ENCODE results near the gene SLC22A23. TPM values are rescaled to one million over a fixed set of nuclear protein-coding genes. Genes with fewer than 3 reads are reported as not detected.

SLC22A23 gene
- total RNA-seq, 1 donor from 2014 or later: 19.4 TPM

DNA sequence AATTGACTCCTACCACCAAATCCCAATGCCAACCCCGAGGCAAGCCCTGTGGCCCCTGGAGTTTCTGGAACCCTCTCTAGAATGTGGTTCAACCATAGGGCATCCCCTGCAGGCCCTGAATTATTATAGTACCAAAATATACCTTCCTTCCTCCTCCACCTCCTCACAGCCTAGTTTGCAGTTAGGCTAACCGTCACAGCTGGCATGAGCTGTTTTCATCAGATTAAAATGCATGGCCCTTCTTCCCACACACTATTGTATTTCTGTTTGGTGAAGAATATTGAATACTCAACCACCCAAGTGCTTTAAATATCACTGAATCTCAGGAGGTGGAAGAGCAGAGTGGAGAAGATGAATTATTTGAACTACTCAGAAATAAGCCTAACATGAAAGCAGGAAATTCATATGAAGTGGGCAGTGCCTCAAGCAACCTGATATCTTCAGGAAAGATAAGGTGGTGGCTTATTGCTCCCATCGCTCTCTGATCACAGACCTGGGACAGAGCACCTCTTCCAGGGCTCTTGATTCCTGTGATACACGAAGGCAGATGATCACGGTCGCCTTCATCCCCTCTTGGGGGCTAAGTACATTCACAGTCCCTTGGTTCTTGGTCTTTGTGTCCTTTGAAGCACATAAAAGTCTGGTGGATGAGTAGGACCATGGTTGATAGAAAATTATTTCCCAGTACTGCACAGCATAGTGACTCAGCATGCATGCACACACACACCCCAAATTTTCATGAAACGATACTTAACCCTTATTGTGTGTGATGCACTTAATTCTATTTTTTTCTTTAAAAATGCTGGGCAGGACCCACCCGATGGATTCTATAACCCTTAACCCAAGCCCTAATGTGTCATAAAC, 107.2 kb downstream of the SLC22A23 start:
- Mint-ChIP-seq H3K36me3 (ENCODE audit: insufficient read depth) (peaks cover 2% of the 10 kb centered on the region), H3K4me3 (ENCODE audit: low read depth) (no peak overlapping the region), H3K27ac (no peak overlapping the region), H3K4me1 (ENCODE audit: low read depth) (peaks cover 10% of the 10 kb centered on the region), H3K9me3 (ENCODE audit: low read depth) (no peaks in the 10 kb centered on the region), H3K27me3 (peaks cover 83% of the 10 kb centered on the region)
- no peak for DNase-seq (ENCODE audit: low spot score, unreplicated experiment)
- TF ChIP-seq, protein P1, sequence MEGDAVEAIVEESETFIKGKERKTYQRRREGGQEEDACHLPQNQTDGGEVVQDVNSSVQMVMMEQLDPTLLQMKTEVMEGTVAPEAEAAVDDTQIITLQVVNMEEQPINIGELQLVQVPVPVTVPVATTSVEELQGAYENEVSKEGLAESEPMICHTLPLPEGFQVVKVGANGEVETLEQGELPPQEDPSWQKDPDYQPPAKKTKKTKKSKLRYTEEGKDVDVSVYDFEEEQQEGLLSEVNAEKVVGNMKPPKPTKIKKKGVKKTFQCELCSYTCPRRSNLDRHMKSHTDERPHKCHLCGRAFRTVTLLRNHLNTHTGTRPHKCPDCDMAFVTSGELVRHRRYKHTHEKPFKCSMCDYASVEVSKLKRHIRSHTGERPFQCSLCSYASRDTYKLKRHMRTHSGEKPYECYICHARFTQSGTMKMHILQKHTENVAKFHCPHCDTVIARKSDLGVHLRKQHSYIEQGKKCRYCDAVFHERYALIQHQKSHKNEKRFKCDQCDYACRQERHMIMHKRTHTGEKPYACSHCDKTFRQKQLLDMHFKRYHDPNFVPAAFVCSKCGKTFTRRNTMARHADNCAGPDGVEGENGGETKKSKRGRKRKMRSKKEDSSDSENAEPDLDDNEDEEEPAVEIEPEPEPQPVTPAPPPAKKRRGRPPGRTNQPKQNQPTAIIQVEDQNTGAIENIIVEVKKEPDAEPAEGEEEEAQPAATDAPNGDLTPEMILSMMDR (IDR thresholded peaks at IDR 0.05; ENCODE audit: unreplicated experiment): no peak

DNA sequence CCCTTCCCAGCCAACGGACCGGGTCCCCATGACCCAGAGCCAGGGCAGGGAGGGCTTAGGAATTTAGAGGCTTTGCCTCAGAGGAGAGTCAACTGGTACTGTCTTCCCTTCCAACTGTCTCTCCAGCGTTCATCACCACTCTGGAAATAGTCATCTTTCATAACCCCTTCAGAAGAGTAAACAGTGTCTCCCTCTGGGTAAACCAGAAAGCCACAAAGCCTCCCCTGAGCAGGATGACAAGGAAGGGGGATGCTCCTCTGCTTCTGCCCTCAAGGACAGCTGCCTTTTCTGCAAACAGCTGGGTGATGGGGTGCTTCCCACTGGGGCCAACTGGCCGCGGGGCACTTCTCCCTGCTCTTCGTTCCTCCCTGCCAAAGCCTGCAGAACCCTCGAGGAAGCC, 108.0 kb downstream of the SLC22A23 start:
- peaks cover 10% of the 10 kb centered on the region for H3K4me1 Mint-ChIP-seq (ENCODE audit: low read depth)

DNA sequence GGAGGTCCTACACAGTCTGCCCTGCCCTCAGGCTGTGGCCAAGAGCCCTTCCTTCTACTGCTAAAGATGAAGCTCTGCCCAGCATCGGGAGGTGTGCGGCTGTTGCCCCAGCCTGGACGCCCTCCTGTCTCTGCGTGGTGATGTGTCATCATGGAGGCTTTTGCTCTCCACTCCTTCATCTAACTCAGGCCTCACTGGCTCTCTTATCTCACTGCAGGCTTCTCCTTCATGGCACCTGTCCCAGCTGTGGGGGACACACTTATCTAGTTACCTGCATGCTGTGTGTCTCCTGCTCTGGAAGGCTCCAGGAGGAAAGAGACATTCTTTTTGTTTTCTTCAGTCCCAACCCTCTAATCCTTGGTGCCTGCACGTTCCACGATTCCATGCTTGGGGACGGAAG, 109.0 kb downstream of the SLC22A23 start:
- Mint-ChIP-seq H3K27ac (no peak overlapping the region), H3K9me3 (ENCODE audit: low read depth) (no peaks in the 10 kb centered on the region), H3K36me3 (ENCODE audit: insufficient read depth) (peaks cover 2% of the 10 kb centered on the region), H3K4me1 (ENCODE audit: low read depth) (peaks cover 16% of the 10 kb centered on the region), H3K4me3 (ENCODE audit: low read depth) (no peak overlapping the region), H3K27me3 (peaks cover 81% of the 10 kb centered on the region)
- TF ChIP-seq, protein P1 (IDR thresholded peaks at IDR 0.05; ENCODE audit: unreplicated experiment): no peak
- no peak for DNase-seq (ENCODE audit: low spot score, unreplicated experiment)

More for the DNA sequence above, 108.0 kb downstream of the SLC22A23 start:
- no peaks in the 10 kb centered on the region for H3K9me3 Mint-ChIP-seq (ENCODE audit: low read depth)
- TF ChIP-seq, protein P1 (IDR thresholded peaks at IDR 0.05; ENCODE audit: unreplicated experiment): no peak
- no peak for DNase-seq (ENCODE audit: low spot score, unreplicated experiment)
- peaks cover 2% of the 10 kb centered on the region for H3K36me3 Mint-ChIP-seq (ENCODE audit: insufficient read depth)
- H3K4me3 Mint-ChIP-seq (ENCODE audit: low read depth): no peak overlapping the region
- peaks cover 79% of the 10 kb centered on the region for H3K27me3 Mint-ChIP-seq
- no peak overlapping the region for H3K27ac Mint-ChIP-seq

DNA sequence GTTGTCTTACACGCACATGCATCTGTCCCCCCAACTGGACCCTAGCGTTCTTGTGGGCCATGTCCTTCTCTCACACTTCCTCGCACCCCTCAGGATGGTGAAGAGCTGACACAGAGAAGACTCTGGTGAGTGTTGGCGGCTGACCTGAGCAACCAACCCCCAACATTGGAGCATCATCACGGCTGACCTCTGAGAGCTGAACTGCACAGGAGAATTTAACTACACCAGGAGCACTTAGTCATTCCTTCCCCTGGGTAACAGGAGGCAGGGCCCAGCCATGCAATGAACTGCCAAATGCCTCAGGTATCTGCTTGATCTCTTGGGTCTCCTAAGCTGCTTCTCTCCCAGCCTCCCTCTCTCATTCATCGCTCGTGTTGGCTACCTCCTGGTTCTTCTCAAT, 109.6 kb downstream of the SLC22A23 start:
- Mint-ChIP-seq H3K9me3 (ENCODE audit: low read depth) (no peaks in the 10 kb centered on the region), H3K4me1 (ENCODE audit: low read depth) (peaks cover 15% of the 10 kb centered on the region), H3K27ac (no peak overlapping the region), H3K36me3 (ENCODE audit: insufficient read depth) (peaks cover 2% of the 10 kb centered on the region), H3K4me3 (ENCODE audit: low read depth) (no peak overlapping the region), H3K27me3 (peaks cover 84% of the 10 kb centered on the region)
- no peak for DNase-seq (ENCODE audit: low spot score, unreplicated experiment)
- TF ChIP-seq, protein P1 (IDR thresholded peaks at IDR 0.05; ENCODE audit: unreplicated experiment): no peak

DNA sequence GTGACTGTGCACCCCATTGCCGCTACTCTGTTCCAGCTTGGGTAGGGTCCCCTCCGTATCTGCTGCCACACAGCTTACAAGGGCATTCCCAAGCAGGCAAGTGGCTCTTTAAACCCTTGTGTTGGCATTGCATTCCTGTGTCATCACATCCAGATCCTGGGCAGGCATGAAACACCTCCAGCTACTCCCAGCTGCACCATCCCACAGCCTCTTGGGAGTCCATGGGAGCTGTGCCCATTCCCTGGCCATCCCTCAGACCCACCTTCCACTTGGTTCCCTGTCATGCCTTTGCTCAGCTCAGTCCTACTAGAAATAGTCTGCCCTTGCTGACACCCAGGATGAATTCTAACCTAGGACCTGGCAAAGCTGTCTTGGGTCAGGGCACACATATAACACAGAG, 110.4 kb downstream of the SLC22A23 start:
- peaks cover 2% of the 10 kb centered on the region for H3K36me3 Mint-ChIP-seq (ENCODE audit: insufficient read depth)
- TF ChIP-seq, protein P1 (IDR thresholded peaks at IDR 0.05; ENCODE audit: unreplicated experiment): no peak
- peaks cover 13% of the 10 kb centered on the region for H3K4me1 Mint-ChIP-seq (ENCODE audit: low read depth)
- H3K27me3 Mint-ChIP-seq: peaks cover 84% of the 10 kb centered on the region
- no peaks in the 10 kb centered on the region for H3K9me3 Mint-ChIP-seq (ENCODE audit: low read depth)
- DNase-seq (ENCODE audit: low spot score, unreplicated experiment): no peak
- no peak overlapping the region for H3K27ac Mint-ChIP-seq
- no peak overlapping the region for H3K4me3 Mint-ChIP-seq (ENCODE audit: low read depth)
